Endothelial cell of umbilical vein (primary cell): Measurements from ENCODE around the gene TNKS1BP1. TPM values are rescaled to one million over a fixed set of nuclear protein-coding genes. Genes with fewer than 3 reads are reported as not detected.

Experiments
- BruUV-seq: library from RNA; stranded (reverse); fragments of 400-500 nt; replicated peaks from 2 replicates; lab custom pipeline; 2021; lab: Mats Ljungman, UMichigan
- CTCF ChIA-PET: fragments of 300-600, 350-600 bp; sonication (Branson Sonifier 250); formaldehyde crosslinking; loops from one replicate; lab custom pipeline; 2021; ENCODE audit warnings: antibody characterized with exemption, inconsistent platforms; lab: Charles Lee
- POLR2A ChIA-PET: fragments of 300-600, 350-600 bp; sonication (Branson Sonifier 250); formaldehyde crosslinking; loops from one replicate; lab custom pipeline; 2021; ENCODE audit warnings: antibody characterized with exemption, inconsistent platforms; lab: Charles Lee
- DNase-seq: peaks from one replicate; pipeline ENCODE4 v3.0.0-alpha.2; 2011; ENCODE audit warnings: low read depth, low spot score
- FAIRE-seq: peaks from 2 replicates; lab custom pipeline; 2011; peaks lifted over from hg19 to GRCh38; lab: Jason Lieb, UNC
- H2AFZ ChIP-seq: 2 replicates; pipeline ENCODE4 v1.6.0; 2012; ENCODE audit warnings: low read depth, low read length, control low read depth, inconsistent platforms
- H3K27ac ChIP-seq: 2 replicates; pipeline ENCODE4 v1.5.1; 2011; ENCODE audit warnings: low read depth, mild to moderate bottlenecking, control low read depth, low read length, moderate library complexity; ENCODE audit not compliant: insufficient read depth
- H3K27me3 ChIP-seq, 2 experiments: 2 replicates each; pipeline versions ENCODE4 v1.6.0 to v1.6.1; 2011; ENCODE audit warnings: low read length in 2 of 2, mixed read lengths in 1 of 2; ENCODE audit not compliant: control insufficient read depth in 2 of 2, insufficient read depth in 2 of 2
- H3K36me3 ChIP-seq, 2 experiments: 2 replicates in 1 of 2; 3 replicates in 1 of 2; pipeline ENCODE4 v1.5.1; 2011; ENCODE audit warnings: low read length in 2 of 2, mild to moderate bottlenecking in 1 of 2, moderate library complexity in 1 of 2; ENCODE audit not compliant: control insufficient read depth in 2 of 2, insufficient read depth in 2 of 2; ENCODE audit errors: extremely low read depth in 1 of 2
- H3K4me1 ChIP-seq: 3 replicates; pipeline ENCODE4 v1.5.1; 2011; ENCODE audit warnings: mild to moderate bottlenecking, low read length; ENCODE audit not compliant: control insufficient read depth, insufficient read depth; ENCODE audit errors: extremely low read depth
- H3K4me2 ChIP-seq: 2 replicates; pipeline ENCODE4 v1.6.1; 2011; ENCODE audit warnings: low read length, control low read depth, mixed read lengths; ENCODE audit not compliant: insufficient read depth
- H3K4me3 ChIP-seq, 3 experiments: fragments of 200-600 bp in 1 of 3; sonication (generic), shearing (Covaris generic) in 1 of 3; replicated peaks in 1 of 3; 2 replicates each; pipeline ENCODE4 v1.5.1; 2011 to 2016; ENCODE audit warnings: control low read depth in 3 of 3, low read length in 3 of 3, mild to moderate bottlenecking in 2 of 3, inconsistent platforms in 1 of 3, low read depth in 1 of 3, moderate library complexity in 1 of 3; ENCODE audit not compliant: insufficient read depth in 1 of 3
- H3K79me2 ChIP-seq: 2 replicates; pipeline ENCODE4 v1.6.0; 2012; ENCODE audit warnings: low read length, inconsistent platforms; ENCODE audit not compliant: control insufficient read depth, insufficient read depth
- H3K9ac ChIP-seq: replicated peaks from 2 replicates; pipeline ENCODE3; 2011; ENCODE audit warnings: low read length, control low read depth; ENCODE audit not compliant: insufficient read depth; ENCODE audit errors: extremely low read depth
- H3K9me1 ChIP-seq: replicated peaks from 3 replicates; pipeline ENCODE4 v1.6.0; 2011; ENCODE audit warnings: mild to moderate bottlenecking, low read length; ENCODE audit not compliant: control insufficient read depth, insufficient read depth; ENCODE audit errors: extremely low read depth
- H3K9me3 ChIP-seq: replicated peaks from 2 replicates; pipeline ENCODE4 v1.5.1; 2012; ENCODE audit warnings: low read length, inconsistent platforms; ENCODE audit not compliant: control insufficient read depth, insufficient read depth
- H4K20me1 ChIP-seq: replicated peaks from 2 replicates; pipeline ENCODE3; 2011; ENCODE audit warnings: mild to moderate bottlenecking, low read length; ENCODE audit not compliant: control insufficient read depth, insufficient read depth; ENCODE audit errors: extremely low read depth
- EZH2 ChIP-seq: IDR thresholded peaks from 2 replicates; pipeline ENCODE4 v1.6.1; 2012; ENCODE audit warnings: borderline replicate concordance, low read depth, mild to moderate bottlenecking, moderate library complexity, low read length, inconsistent platforms; ENCODE audit not compliant: severe bottlenecking
- FOS ChIP-seq: IDR thresholded peaks from 2 replicates; pipeline ENCODE4 v1.6.1; 2011; ENCODE audit warnings: mild to moderate bottlenecking, low read length, moderate library complexity, borderline replicate concordance; ENCODE audit not compliant: insufficient read depth
- GATA2 ChIP-seq: IDR thresholded peaks from 2 replicates; pipeline ENCODE4 v1.7.0; 2011; ENCODE audit warnings: low read depth, mild to moderate bottlenecking, moderate library complexity, mixed read lengths, low read length; ENCODE audit not compliant: insufficient read length, insufficient read depth
- JUN ChIP-seq: IDR thresholded peaks from 2 replicates; pipeline ENCODE4 v1.6.1; 2011; ENCODE audit warnings: borderline replicate concordance, low read depth; ENCODE audit not compliant: insufficient read length, insufficient read depth
- MYC ChIP-seq: IDR thresholded peaks from one replicate; pipeline ENCODE4 v1.6.1; 2011; ENCODE audit warnings: mild to moderate bottlenecking, low read depth, low read length
- POLR2A ChIP-seq: IDR thresholded peaks from 2 replicates; pipeline ENCODE4 v1.6.1; 2012; ENCODE audit warnings: low read depth, mild to moderate bottlenecking, control low read depth, low read length
- POLR2AphosphoS5 ChIP-seq: IDR thresholded peaks from 2 replicates; pipeline ENCODE4 v1.6.1; 2012; ENCODE audit warnings: low read depth, mild to moderate bottlenecking, control low read depth, low read length, moderate library complexity; ENCODE audit not compliant: insufficient read depth
- dilution Hi-C: fragments of 300-500 bp; cut with MboI; formaldehyde crosslinking; loops from one replicate; pipeline ENCODE4 v1.15.0; 2019; ENCODE audit warnings: low sequenced_read_pairs; ENCODE audit not compliant: extremely low pct_ligation_motif_present
- intact Hi-C: fragments of 100-400 bp; cut with micrococcal nuclease; formaldehyde crosslinking; loops from one replicate; pipeline ENCODE4 v1.10.0; 2022
- polyA plus RNA-seq, 4 experiments: library from polyadenylated mRNA; depleted of rRNA in 3 of 4; stranded (reverse) in 3 of 4; unstranded in 1 of 4; fragments of >200 nt; gene quantifications; 2 replicates each; pipeline versions ENCODE4 v1.2.1 to v1.2.3, GENCODE V29; 2011 to 2012; ENCODE audit warnings: missing spikeins in 1 of 4
- total RNA-seq: library from RNA; stranded (reverse); gene quantifications from 2 replicates; pipeline ENCODE4 v1.2.3, GENCODE V29; 2021
- TF ChIP-seq, protein P1 (sequence below): IDR thresholded peaks from 2 replicates; pipeline ENCODE4 v1.6.1; 2011; ENCODE audit not compliant: insufficient read depth, insufficient read length
- TF ChIP-seq, protein P2 (sequence below), 2 donors: IDR thresholded peaks; 1 replicate in 1 of 2; 2 replicates in 1 of 2; pipeline ENCODE4 v1.5.1; 2011; ENCODE audit warnings: low read length in 2 of 2, mild to moderate bottlenecking in 2 of 2, moderate library complexity in 2 of 2, control low read depth in 1 of 2, inconsistent platforms in 1 of 2, low read depth in 1 of 2; ENCODE audit not compliant: insufficient read depth in 1 of 2; ENCODE audit errors: extremely low read depth in 1 of 2

TNKS1BP1 gene
- total and polyA plus RNA-seq, 2 donors (not counting 3 experiments of a cell fraction or from before 2014, with no cell fraction given): 54.6 to 111 TPM

DNA sequence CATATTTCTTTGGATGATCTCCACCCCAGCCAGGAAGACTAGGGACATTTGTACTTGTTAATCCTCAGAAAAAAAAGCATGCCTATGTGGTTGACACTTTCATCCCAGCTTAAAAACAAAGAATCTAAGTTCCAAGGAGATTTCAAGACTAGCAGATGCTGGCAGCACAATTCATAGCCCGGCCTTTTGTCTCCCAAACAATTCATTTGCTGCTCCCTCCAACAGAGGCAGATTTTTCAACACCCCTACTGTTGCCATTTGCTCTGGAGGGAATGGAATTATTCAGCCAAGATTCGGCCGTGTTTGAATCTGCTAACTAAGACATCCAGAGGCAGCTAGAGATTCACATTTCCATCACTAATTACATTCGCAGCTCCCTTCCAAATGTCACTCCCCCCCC, 28.7 kb upstream of the TNKS1BP1 start:
- Histone ChIP-seq H3K9me1 (no peaks in the 10 kb centered on the region), H3K9me3 (no peaks in the 10 kb centered on the region), H4K20me1 (no peaks in the 10 kb centered on the region), H3K4me2 (no peak overlapping the region), H3K36me3 (no peaks in the 10 kb centered on the region), H3K4me3 (no peak overlapping the region), H3K9ac (no peak overlapping the region), H3K27ac (no peak overlapping the region), H2AFZ (no peak overlapping the region), H3K27me3 (peaks cover 0 to 3% of the 10 kb centered on the region in 2 experiments), H3K4me1 (no peaks in the 10 kb centered on the region), H3K79me2 (no peaks in the 10 kb centered on the region)
- ChIA-PET POLR2A (no interaction called here), CTCF (interaction anchor here (0.6 to 2.0 kb wide), 3 partner anchors 10 to 104 kb away, joined by 3 to 12 read pairs (median 4); no protein-coding TSS in a partner anchor)
- TF ChIP-seq POLR2AphosphoS5: no peak
- intact Hi-C loops (no loop called here), dilution Hi-C loops (no loop called here)
- FAIRE-seq: no peak
- no peak for DNase-seq
- BruUV-seq: no TSS peak

DNA sequence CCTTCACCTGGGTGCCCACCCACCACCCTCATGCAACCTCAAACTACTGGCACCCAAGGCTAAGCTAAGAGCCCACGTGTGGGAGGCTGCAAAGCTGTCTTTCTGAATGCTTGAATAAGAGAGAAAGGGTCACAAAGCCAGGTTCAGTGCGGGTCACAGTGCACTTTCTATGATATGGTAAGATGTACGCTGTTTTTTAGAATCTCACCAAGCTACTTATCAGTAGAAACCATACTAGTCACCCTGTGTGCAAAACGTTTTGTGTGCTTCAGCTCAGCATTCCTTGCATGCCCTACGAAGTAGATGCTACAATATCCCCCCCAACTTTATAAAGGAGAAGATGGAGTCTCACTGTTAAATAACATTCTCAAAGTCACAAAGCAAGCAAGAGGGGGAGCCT, 28.3 kb upstream of the TNKS1BP1 start:
- no peak for FAIRE-seq
- Histone ChIP-seq H2AFZ (no peak overlapping the region), H3K9me1 (no peaks in the 10 kb centered on the region), H3K9ac (no peak overlapping the region), H3K9me3 (no peaks in the 10 kb centered on the region), H3K4me3 (no peak overlapping the region), H3K27ac (no peak overlapping the region), H3K27me3 (peaks cover 0 to 3% of the 10 kb centered on the region in 2 experiments), H3K4me1 (no peaks in the 10 kb centered on the region), H4K20me1 (no peaks in the 10 kb centered on the region), H3K79me2 (no peaks in the 10 kb centered on the region), H3K36me3 (no peaks in the 10 kb centered on the region), H3K4me2 (no peak overlapping the region)
- ChIA-PET POLR2A (no interaction called here), CTCF (interaction anchor here (0.6 to 2.0 kb wide), 4 partner anchors 78 to 139 kb away, joined by 3 to 12 read pairs (median 3); no protein-coding TSS in a partner anchor)
- DNase-seq: no peak
- BruUV-seq: no TSS peak
- intact Hi-C loops (no loop called here), dilution Hi-C loops (no loop called here)
- TF ChIP-seq GATA2: no peak
- TF ChIP-seq, protein P1, sequence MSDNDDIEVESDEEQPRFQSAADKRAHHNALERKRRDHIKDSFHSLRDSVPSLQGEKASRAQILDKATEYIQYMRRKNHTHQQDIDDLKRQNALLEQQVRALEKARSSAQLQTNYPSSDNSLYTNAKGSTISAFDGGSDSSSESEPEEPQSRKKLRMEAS: no peak
- TF ChIP-seq, protein P2, sequence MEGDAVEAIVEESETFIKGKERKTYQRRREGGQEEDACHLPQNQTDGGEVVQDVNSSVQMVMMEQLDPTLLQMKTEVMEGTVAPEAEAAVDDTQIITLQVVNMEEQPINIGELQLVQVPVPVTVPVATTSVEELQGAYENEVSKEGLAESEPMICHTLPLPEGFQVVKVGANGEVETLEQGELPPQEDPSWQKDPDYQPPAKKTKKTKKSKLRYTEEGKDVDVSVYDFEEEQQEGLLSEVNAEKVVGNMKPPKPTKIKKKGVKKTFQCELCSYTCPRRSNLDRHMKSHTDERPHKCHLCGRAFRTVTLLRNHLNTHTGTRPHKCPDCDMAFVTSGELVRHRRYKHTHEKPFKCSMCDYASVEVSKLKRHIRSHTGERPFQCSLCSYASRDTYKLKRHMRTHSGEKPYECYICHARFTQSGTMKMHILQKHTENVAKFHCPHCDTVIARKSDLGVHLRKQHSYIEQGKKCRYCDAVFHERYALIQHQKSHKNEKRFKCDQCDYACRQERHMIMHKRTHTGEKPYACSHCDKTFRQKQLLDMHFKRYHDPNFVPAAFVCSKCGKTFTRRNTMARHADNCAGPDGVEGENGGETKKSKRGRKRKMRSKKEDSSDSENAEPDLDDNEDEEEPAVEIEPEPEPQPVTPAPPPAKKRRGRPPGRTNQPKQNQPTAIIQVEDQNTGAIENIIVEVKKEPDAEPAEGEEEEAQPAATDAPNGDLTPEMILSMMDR (IDR thresholded peaks at IDR 0.05; ENCODE audit: extremely low read depth in 1 of 2, insufficient read depth in 1 of 2, low read depth in 1 of 2, low read length in 2 of 2): no peak
- no peak for TF ChIP-seq EZH2
- no peak for TF ChIP-seq JUN
- no peak for TF ChIP-seq POLR2A
- TF ChIP-seq MYC: no peak
- TF ChIP-seq POLR2AphosphoS5: no peak
- TF ChIP-seq FOS: no peak
